ENCODE measurements around the gene OR2A2.
"Not testable (repeated sequence)": the region's sequence is repeated elsewhere in the genome, so short reads cannot be mapped to it uniquely, and the experiment has no call there.

OR2A2 gene, protein sequence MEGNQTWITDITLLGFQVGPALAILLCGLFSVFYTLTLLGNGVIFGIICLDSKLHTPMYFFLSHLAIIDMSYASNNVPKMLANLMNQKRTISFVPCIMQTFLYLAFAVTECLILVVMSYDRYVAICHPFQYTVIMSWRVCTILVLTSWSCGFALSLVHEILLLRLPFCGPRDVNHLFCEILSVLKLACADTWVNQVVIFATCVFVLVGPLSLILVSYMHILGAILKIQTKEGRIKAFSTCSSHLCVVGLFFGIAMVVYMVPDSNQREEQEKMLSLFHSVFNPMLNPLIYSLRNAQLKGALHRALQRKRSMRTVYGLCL

DNA sequence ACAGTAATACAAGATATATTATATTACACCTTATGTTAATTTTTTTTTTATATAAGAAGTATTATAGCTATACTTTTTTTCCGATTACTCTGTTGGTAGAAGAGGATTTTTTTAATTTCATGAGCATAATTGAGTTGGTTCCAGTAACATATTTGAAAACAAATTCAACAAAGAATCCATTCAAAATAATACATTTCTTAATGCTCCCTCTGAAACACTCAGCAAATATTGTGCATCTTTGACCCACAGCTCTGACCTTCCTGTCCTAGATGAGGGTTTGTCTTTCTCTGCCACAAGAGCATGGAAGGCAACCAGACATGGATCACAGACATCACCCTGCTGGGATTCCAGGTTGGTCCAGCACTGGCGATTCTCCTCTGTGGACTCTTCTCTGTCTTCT lies at the start of gene OR2A2:
Gene OR2A2 (plus strand): TSS at position 301 of the 400 bp plus-strand sequence. CDS start 0 bp downstream, at position 301.
- DNase-seq (ENCODE audit: low read depth in 2 of 2), result no peak

DNA sequence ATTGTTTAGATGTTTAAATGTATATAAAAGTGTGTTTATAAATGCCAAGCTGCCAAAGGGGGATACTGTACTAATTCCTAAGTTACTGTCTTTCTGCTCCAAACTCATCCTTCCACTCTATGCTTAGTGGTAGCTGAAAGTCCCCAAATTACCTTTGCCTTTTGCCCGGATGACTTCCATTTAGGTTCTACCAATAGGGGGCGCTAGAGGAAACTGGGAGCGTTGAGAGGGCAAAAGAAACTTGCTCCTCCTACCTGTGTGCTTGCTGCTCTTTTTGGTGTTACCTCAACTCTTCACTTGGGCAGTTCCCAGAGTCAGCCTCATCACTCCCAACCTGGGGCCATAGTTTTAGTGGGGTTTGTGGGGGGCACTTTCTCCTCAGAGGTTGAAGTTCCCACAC lies 45.7 kb upstream of the OR2A2 start:
- DNase-seq (ENCODE audit: low read depth in 2 of 2), result no peak

DNA sequence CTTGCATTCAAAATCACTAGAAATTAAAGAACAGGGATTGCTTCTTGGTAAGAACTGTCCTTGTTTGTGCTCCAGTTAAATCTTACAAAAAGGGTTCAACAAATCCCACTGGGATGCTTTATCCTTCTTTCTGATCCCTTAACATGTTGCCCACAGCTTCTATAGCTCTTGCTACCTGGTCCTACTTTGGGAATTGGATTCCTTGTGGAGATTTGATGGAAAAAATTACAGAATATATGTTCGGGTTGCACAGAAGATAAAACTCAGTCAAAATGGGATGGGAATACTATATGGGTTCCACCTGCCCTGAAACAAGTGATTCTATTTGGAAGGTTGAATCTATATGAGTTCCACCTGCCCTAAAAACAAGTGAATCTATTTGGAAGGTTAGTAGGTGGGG lies 39.9 kb upstream of the OR2A2 start, which contains the start of gene OR2A25:
Gene OR2A25 (plus strand): TSS at position 301 of the 400 bp plus-strand sequence. CDS start 4,409 bp downstream, outside the sequence.
- DNase-seq (ENCODE audit: low read depth in 2 of 2), result no peak

DNA sequence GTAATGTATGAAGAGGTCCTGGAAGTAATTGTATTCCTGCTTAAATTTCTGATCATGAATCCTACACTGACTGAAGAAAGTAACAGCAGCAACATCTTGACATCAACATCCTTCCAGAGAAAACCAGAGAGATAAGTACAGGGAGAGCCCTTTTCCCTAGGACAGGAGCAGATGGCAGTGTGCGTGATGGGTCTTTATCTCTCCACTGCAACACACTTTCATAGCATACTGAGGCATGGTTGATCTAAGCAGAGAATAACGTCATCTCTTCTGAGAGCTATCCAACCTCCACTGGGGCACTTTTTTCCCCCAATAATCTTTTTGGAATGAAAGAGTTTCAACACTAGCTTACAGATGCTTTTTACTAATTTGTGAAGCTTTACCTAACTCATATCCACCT lies 39.4 kb upstream of the OR2A2 start:
- DNase-seq (ENCODE audit: low read depth in 2 of 2), result no peak

DNA sequence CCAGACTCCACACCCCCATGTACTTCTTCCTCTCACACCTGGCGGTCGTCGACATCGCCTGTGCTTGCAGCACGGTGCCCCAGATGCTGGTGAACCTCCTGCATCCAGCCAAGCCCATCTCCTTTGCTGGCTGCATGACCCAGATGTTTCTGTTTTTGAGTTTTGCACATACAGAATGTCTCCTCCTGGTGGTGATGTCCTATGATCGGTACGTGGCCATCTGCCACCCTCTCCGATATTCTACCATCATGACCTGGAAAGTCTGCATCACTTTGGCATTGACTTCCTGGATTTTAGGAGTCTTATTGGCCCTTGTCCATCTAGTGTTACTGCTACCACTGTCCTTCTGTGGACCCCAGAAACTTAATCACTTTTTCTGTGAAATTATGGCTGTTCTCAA lies 35.0 kb upstream of the OR2A2 start:
- no peak for DNase-seq (ENCODE audit: low read depth in 2 of 2)

DNA sequence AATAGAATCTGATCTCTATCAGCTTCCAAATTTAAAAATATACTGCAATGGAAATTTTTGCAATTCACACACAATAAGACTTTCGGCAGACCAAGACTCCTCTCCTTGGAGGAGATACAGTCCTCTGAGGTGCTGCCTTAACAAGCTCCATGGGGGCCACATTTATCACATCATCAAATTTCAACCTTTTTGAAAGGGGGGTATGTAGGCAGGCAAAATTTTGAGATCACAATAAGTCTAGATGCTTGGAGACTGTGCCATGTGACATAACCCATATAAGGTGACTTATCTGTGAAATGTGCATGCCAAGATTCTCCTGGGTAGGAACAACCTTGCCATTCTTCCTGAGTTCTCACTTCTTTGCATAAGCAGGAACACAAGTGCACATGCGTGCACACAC lies 23.4 kb upstream of the OR2A2 start, which contains the start of gene OR2A12:
Gene OR2A12 (plus strand): TSS at position 301 of the 400 bp plus-strand sequence. CDS start 8,830 bp downstream, outside the sequence.
- no peak for DNase-seq (ENCODE audit: low read depth in 2 of 2)

DNA sequence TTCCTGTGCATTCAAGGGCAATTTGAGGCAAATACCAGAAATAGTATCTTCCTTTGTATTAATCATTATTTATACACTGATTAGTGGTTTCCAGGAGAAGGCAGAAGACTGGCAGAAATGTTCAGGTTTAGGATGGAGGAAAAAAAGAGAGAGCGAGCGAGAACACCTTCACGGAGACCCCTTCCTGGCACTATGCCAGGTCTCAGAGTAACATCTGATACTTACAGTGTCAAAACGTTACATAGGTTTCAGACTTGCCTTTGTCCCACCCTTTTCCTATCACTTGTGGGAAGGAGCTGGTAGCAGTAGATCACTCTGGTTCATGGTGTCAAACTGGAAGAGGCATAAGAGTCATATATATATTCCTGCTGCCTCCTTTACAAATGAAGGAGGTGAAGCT lies 22.7 kb upstream of the OR2A2 start:
- no peak for DNase-seq (ENCODE audit: low read depth in 2 of 2)

DNA sequence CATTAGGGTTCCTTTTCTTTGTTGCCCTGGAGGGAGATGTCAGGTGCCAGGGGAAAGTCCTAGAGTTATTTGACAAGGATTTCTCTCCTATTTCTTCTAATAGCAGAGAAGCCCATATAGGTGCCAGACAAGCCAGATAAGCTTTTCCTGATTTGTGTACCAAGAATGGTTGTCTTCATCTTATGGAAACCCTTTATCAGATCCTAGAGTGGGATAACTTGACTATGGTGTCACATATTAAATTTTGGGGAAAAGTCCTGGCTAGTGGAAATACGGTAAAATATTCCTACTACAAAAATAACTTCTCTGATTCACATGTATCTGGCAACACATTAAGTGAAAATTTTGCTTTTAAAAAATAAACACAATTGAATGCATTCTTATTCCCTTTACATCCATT lies 22.2 kb upstream of the OR2A2 start:
- no peak for DNase-seq (ENCODE audit: low read depth in 2 of 2)

DNA sequence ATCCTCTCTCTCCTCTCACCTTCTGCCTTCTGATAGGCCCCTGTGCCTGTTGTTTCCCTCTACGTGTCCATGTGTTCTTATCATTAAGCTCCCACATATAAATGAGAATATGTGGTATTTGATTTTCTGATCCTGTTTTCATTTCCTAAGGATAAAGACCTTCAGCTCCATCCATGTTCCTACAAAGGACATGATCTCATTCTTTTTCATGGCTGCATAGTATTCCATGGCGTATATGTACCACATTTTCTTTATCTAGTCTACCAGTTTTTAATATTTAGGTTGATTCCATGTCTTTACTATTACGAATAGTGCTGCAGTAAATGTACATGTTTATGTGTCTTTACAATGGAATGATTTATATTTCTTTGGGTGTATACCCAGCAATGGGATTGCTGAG lies 18.7 kb upstream of the OR2A2 start:
- no peak for DNase-seq (ENCODE audit: low read depth in 2 of 2)

DNA sequence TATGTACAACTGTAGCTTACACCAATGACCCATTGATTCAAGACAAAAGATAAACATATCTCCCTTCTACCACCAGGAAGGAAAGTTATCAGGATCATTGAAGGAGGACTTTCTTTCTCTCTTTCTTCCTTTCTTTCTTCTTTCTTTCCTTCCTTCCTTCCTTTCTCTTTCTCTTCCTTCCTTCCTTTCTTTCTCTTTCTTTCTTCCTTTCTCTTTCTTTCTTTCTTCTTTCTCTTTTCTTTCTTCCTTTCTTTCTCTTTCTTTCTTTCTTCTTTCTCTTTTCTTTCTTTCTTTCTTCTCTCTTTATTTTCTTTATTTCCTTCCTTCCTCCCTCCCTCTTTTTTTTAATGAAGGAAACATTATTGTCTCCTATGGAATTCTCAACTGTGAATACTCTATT lies 10.6 kb upstream of the OR2A2 start:
- DNase-seq (ENCODE audit: low read depth in 2 of 2), result no peak

DNA sequence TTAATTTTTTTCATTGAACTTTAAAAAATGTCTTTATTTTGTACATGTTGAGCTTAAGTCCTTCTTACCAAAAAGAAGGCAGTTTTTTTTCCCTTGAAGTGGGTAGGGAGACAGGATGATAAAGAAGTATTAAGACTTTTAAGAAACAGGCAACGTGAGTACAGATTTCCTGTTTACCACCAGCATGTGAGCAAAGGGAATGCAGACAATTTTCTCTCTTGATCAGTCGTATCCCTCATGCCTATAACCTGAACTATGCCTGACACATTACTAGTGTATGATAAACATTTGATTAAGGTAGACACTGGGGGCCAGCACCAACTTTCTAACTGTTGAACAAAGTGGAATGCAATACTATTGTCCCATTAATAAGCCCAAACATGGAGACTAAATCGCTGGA lies 8.8 kb upstream of the OR2A2 start:
- DNase-seq (ENCODE audit: low read depth in 2 of 2), result no peak

DNA sequence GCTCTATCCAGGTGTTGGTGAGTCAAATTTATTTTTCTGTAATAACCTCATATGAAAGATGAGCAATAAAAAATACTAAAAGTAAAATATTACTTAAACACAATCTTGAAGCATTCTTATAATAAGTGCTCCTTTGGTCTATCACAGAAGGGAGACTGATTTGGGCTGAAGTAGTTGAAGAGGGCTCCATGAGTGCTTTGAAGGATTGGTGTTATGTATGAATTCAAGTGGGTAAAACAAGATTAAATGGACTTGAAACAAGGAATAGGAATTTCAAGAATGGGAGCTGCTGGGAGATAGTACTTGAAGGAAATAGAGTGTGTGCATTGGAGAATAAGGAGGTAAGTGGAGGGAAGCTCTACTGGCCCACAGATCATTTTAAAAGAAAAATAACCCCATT lies 7.3 kb upstream of the OR2A2 start:
- no peak for DNase-seq (ENCODE audit: low read depth in 2 of 2)

DNA sequence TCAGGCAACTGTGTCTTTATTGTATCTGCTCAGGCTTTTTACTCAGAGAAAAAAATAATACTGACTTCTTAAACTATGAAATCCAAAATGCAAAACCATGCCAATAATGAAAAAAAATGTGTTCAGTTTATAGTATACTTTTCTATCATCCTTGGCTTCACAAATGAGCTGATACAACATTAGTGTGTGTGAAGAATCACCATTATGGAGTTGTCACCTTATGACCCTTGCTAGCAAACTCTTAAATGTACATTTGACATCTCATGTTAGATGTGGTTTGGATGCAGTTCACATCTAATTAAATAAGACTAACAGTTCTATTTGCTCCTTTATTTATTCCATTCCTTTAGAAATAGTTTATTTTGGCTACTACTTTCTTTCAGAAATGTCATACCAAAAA lies 4.2 kb upstream of the OR2A2 start:
- no peak for DNase-seq (ENCODE audit: low read depth in 2 of 2)

DNA sequence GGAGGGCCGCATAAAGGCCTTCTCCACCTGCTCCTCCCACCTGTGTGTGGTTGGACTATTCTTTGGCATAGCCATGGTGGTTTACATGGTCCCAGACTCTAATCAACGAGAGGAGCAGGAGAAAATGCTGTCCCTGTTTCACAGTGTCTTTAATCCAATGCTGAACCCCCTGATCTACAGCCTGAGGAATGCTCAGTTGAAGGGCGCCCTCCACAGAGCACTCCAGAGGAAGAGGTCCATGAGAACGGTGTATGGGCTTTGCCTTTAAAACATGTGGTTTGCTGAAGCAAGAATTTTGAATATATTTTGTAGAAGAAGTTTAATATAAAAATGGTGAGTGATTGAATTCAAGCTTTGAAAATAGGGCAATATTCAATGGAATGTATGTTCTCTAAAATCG lies 889 bp downstream of the OR2A2 start:
- DNase-seq (ENCODE audit: low read depth in 2 of 2), result no peak

DNA sequence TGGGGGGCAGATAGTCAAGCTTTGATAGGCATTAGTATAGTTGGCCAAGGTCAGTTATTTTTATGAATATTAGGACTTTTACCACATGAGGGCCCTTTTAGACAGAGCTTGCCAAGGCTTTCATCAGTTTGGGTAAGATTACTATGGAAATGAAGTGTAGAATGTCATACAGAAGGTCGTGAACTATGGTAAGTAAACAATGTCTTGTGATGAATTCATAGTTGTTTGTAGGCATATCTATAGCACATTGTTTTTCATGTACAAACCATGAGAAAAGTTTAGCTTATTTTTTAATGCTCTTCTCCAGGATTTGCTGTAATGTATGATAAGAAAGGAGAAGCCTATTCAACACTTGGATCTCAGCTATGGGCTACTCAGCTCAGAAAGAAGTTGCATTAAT lies 4.3 kb downstream of the OR2A2 start:
- no peak for DNase-seq (ENCODE audit: low read depth in 2 of 2)

DNA sequence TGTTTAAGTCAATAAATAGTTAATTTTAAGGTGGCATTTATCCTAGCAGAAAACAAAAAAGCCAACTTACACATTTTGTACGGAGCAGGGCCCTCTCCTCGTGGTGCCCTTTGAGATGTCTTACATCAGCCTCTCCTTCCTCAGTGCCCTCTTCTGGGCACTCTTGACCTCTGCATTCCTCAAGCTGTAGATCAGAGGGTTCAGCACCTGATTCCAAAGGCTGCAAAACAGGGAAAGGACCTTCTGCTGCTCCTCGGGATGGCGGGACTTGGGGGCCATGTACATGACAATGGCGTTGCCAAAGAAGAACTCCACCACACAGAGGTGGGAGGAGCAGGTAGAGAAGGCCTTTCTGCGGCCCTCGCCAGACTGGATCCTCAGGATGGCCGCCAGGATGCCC lies 9.0 kb downstream of the OR2A2 start:
- DNase-seq (ENCODE audit: low read depth in 2 of 2), result no peak

DNA sequence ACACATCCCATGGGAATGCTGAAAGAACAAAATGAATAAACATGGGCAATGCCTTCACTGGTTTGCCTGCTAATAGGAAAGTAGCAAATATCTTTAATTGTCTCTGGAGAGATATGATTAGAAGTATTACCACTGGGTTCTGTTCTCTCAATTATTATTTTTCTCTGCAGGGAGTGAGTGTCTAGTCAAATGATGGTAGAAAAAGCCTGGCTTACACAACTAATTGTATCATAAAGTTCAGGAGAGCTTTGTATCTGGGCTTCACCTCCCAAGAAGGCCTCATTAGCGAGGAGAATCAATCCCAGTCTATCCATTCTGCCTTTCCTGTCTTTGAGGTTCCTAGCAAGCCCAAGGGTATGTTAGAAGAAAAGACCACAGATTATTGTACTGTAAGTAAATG lies 13.5 kb downstream of the OR2A2 start, which contains the start of gene OR2A14:
Gene OR2A14 (plus strand): TSS at position 301 of the 400 bp plus-strand sequence. CDS start 5,937 bp downstream, outside the sequence.
- DNase-seq (ENCODE audit: low read depth in 2 of 2), result no peak

DNA sequence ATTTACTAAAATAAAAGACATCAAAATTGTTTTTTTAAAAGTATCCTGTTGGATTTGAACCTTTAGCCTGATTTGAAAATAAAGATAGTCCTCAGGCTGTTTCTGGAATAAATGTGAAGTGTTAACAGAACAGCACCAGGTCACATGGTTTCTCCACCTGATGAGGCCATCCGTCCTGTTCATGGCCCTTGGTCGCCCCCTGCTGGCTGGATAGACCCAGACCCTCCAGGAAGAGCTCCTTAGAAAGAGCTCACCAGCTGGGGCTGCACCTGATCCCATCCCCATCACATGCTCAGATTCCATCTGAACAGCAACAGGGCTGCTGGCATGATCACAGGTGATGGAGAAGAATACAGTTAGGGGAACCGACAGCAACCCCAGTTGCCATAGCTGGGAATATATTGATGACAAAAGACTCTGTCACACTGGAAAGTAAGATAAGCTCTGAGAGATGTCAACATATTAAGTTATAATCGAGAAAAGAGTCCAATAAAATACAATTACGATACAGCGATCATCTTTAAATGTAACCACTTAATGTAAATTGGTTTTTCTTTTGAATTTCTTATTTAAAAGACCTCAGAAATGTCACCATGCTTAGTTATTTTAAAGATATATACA lies 18.4 kb downstream of the OR2A2 start:
- DNase-seq (ENCODE audit: low read depth in 2 of 2), result peak; percentile 70 to 79

DNA sequence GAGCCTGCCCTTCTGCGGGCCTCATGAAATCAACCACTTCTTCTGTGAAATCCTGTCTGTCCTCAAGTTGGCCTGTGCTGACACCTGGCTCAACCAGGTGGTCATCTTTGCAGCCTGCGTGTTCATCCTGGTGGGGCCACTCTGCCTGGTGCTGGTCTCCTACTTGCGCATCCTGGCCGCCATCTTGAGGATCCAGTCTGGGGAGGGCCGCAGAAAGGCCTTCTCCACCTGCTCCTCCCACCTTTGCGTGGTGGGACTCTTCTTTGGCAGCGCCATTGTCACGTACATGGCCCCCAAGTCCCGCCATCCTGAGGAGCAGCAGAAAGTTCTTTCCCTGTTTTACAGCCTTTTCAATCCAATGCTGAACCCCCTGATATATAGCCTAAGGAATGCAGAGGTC lies 20.2 kb downstream of the OR2A2 start:
- DNase-seq (ENCODE audit: low read depth in 2 of 2), result not testable (repeated sequence)

DNA sequence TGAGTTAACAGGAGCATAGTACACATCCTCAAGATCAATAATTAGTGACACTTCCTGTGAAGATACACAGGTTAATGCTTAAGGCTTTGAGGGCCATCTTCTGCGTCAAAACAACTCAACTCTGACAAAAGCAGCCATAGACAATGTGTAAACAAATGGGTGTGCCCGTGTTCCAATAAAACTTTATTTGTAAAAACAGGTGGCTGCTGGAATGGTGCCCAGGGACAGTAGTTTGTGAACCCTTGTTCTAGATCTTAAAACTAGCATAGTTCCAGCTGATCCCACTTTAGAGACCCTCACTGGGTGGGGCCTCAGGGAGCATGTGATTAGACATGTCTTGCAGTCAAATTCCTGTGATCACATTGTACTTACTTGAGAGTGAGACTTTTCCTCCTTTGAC lies 21.3 kb downstream of the OR2A2 start:
- no peak for DNase-seq (ENCODE audit: low read depth in 2 of 2)

DNA sequence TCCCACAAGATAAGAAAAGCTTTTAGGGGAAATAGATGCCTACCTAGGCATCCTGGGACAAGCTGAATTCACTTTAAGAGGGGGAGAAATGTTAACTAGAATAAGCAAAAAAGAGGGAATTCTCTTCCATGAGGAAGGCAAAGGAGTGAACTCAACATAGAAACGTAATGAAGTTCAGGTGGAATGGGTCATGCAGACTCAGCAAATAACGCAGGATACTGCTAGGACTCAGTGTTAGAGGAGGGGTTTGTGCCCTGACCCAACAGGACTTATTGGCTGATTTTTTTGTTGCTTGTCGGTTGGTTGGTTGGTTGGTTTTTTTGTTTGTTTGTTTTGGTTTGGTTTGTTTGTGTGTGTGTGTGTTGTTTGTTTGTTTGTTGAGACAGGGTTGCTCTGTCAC lies 22.9 kb downstream of the OR2A2 start:
- no peak for DNase-seq (ENCODE audit: low read depth in 2 of 2)

DNA sequence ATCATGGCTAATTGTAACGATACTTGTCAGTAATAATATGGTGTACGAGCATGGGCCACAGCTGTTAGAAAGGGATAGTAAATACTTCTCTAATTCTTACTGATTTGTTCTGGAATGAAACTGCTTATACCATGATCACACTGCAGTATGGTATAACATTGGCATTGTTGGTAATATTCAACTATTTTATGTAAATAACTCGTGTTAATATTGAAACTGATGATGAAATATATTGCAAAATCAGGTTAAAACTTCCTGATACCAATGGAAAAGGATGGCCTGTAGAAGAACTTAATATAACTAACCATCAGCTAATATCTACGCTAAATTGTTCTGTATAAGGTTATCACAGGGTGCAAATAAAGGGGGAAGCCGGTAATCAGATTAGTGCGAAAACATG lies 23.9 kb downstream of the OR2A2 start:
- DNase-seq (ENCODE audit: low read depth in 2 of 2), result no peak

DNA sequence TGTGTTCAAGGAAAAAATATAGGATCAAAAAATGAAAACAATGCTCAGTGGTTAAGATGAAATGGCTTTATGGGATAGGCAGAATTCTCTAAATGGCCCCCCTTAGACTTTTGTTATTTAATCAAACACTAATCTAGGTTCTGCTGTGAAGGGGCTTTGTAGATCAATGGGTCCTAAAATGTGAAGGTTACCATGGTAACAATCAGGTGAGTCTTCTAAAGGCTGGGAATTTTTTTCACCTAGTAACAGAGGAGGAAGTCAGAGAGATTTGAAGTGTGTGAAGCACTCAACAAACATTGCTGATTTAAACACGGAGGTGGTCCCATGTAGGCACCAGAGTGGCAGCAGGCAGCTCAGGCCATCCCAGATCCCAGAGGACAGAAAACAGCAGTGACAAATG lies 24.7 kb downstream of the OR2A2 start:
- no peak for DNase-seq (ENCODE audit: low read depth in 2 of 2)

All from stimulated activated CD8-positive, alpha-beta memory T cell treated with anti-CD3 and anti-CD28 coated beads, Interleukin-15, amount 100 ng/mL, for 48 hours (primary cell).